ENCODE data around the gene MATR3. TPM values are rescaled to one million over a fixed set of nuclear protein-coding genes. Genes with fewer than 3 reads are reported as not detected.

MATR3 gene
- total and polyA plus RNA-seq, 2 of the 4 experiments (the other 2 are of a cell fraction), result 81.4 to 367 TPM

DNA sequence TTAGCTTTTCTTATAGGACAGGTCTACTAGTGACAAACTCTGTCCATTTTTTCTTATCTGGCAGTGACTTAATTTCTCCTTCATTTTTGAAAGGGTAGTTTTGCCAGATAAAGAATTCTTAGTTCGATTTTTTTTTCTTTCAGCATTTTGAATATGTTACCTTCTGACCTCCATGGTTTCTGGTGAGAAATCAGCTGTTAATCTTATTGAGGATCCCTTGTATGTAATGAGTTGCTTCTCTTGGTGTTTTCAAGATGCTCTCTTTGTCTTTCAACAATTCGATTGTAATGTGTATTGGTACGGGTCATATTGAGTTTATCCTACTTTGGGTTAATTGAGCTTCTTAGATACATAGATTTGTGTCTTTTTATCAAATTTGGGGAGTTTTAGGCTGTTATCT is 60.6 kb downstream of the MATR3 start:
- Histone ChIP-seq H3K79me1 (ENCODE audit: low read depth in 1 of 2, low read length in 2 of 2) (peaks cover 0 to 59% of the 10 kb centered on the region in 2 experiments; a peak in 2 of 4 replicates), H2BK15ac (ENCODE audit: low read depth, low read length) (no peak overlapping the region), H3K9me3 (ENCODE audit: control insufficient read depth, insufficient read depth, low read length) (no peaks in the 10 kb centered on the region), H2AFZ (replicated peaks; ENCODE audit: low read length, poor library complexity) (no peak overlapping the region), H3K18ac (ENCODE audit: low read depth, low read length) (no peak overlapping the region), H3K27me3 (ENCODE audit: control insufficient read depth, insufficient read depth, low read length) (no peaks in the 10 kb centered on the region), H3K9ac (ENCODE audit: low read depth, low read length) (no peak overlapping the region), H3K14ac (replicated peaks; ENCODE audit: low read depth, low read length) (no peak overlapping the region), H2BK5ac (ENCODE audit: low read depth, low read length, poor library complexity, severe bottlenecking) (no peak overlapping the region), H4K5ac (ENCODE audit: low read depth, low read length) (no peak overlapping the region), H2BK120ac (ENCODE audit: low read depth, low read length) (no peak overlapping the region), H4K8ac (ENCODE audit: low read depth in 2 of 2, low read length in 2 of 2) (no peak overlapping the region), H3K27ac (ENCODE audit: insufficient read depth, low read length) (no peak overlapping the region), H4K91ac (ENCODE audit: insufficient read depth, low read depth, low read length) (no peak overlapping the region), H2AK9ac (replicated peaks; ENCODE audit: low read depth, low read length, poor library complexity) (no peak overlapping the region), H3K4me3 (ENCODE audit: insufficient read depth, low read depth, low read length) (no peak overlapping the region), H3K4me2 (ENCODE audit: low read depth, low read length) (no peak overlapping the region), H3K9me1 (ENCODE audit: insufficient read depth, low read length) (0 out of 2 replicates have a peak, but pooled peaks cover 2% of the 10 kb centered on the region), H3K23ac (ENCODE audit: low read depth, low read length) (no peak overlapping the region), H3K36me3 (ENCODE audit: control insufficient read depth, insufficient read depth, low read length) (peaks cover 2% of the 10 kb centered on the region), H3K4me1 (ENCODE audit: control insufficient read depth, insufficient read depth, low read length) (peaks cover 4% of the 10 kb centered on the region; the same call in 1 of the 2 replicates), H2BK20ac (ENCODE audit: low read depth, low read length) (no peak overlapping the region), H3K4ac (ENCODE audit: low read depth, low read length) (no peak overlapping the region), H2AK5ac (ENCODE audit: low read depth, low read length) (no peak overlapping the region), H3K56ac (ENCODE audit: extremely low read depth, insufficient read depth, low read length) (no peak overlapping the region), H4K20me1 (ENCODE audit: insufficient read depth, low read length) (peaks cover 90% of the 10 kb centered on the region)
- no TSS peak for BruUV-seq (replicated peaks)
- intact Hi-C loops (cut with micrococcal nuclease) (no loop called here), in situ Hi-C loops (cut with MboI; ENCODE audit: low sequenced_read_pairs) (no loop called here), dilution Hi-C loops (cut with HindIII; ENCODE audit: low sequenced_read_pairs, unreplicated experiment) (no loop called here)
- ATAC-seq (ENCODE audit: low read depth) (no peak), DNase-seq (no peak)
- TF ChIP-seq, protein P1, sequence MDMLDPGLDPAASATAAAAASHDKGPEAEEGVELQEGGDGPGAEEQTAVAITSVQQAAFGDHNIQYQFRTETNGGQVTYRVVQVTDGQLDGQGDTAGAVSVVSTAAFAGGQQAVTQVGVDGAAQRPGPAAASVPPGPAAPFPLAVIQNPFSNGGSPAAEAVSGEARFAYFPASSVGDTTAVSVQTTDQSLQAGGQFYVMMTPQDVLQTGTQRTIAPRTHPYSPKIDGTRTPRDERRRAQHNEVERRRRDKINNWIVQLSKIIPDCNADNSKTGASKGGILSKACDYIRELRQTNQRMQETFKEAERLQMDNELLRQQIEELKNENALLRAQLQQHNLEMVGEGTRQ (IDR thresholded peaks at IDR 0.05; ENCODE audit: low read depth, low read length), result no peak
- TF ChIP-seq, protein P2, sequence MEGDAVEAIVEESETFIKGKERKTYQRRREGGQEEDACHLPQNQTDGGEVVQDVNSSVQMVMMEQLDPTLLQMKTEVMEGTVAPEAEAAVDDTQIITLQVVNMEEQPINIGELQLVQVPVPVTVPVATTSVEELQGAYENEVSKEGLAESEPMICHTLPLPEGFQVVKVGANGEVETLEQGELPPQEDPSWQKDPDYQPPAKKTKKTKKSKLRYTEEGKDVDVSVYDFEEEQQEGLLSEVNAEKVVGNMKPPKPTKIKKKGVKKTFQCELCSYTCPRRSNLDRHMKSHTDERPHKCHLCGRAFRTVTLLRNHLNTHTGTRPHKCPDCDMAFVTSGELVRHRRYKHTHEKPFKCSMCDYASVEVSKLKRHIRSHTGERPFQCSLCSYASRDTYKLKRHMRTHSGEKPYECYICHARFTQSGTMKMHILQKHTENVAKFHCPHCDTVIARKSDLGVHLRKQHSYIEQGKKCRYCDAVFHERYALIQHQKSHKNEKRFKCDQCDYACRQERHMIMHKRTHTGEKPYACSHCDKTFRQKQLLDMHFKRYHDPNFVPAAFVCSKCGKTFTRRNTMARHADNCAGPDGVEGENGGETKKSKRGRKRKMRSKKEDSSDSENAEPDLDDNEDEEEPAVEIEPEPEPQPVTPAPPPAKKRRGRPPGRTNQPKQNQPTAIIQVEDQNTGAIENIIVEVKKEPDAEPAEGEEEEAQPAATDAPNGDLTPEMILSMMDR (conservative IDR thresholded peaks at IDR 0.05; ENCODE audit: low read depth, low read length), result no peak
- TF ChIP-seq RCOR1 (IDR thresholded peaks at IDR 0.05; ENCODE audit: insufficient replicate concordance, low read length), result no peak
- no peak for TF ChIP-seq MAFK (IDR thresholded peaks at IDR 0.05; ENCODE audit: low read depth, low read length)
- TF ChIP-seq SMC3 (IDR thresholded peaks at IDR 0.05; ENCODE audit: low read depth, low read length), result no peak
- no peak for TF ChIP-seq BHLHE40 (IDR thresholded peaks at IDR 0.05; ENCODE audit: low read depth, low read length)
- TF ChIP-seq, protein P3, sequence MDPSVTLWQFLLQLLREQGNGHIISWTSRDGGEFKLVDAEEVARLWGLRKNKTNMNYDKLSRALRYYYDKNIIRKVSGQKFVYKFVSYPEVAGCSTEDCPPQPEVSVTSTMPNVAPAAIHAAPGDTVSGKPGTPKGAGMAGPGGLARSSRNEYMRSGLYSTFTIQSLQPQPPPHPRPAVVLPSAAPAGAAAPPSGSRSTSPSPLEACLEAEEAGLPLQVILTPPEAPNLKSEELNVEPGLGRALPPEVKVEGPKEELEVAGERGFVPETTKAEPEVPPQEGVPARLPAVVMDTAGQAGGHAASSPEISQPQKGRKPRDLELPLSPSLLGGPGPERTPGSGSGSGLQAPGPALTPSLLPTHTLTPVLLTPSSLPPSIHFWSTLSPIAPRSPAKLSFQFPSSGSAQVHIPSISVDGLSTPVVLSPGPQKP (IDR thresholded peaks at IDR 0.05; ENCODE audit: borderline replicate concordance, low read depth, low read length), result no peak
- TF ChIP-seq FOS (IDR thresholded peaks at IDR 0.05; ENCODE audit: low read depth, low read length), result no peak
- TF ChIP-seq POLR2A (IDR thresholded peaks at IDR 0.05; ENCODE audit: low read depth, low read length), result no peak
- no peak for TF ChIP-seq RFX5 (IDR thresholded peaks at IDR 0.05; ENCODE audit: low read depth, low read length)
- no peak for TF ChIP-seq RAD21 (IDR thresholded peaks at IDR 0.05; ENCODE audit: low read length)
- no peak for TF ChIP-seq CHD1 (IDR thresholded peaks at IDR 0.05; ENCODE audit: low read depth, low read length)
- no peak for TF ChIP-seq MAZ (IDR thresholded peaks at IDR 0.05; ENCODE audit: borderline replicate concordance, low read depth, low read length)
- no peak for TF ChIP-seq NFE2L2 (IDR thresholded peaks at IDR 0.05; ENCODE audit: low read depth, low read length)
- TF ChIP-seq MXI1 (IDR thresholded peaks at IDR 0.05; ENCODE audit: borderline replicate concordance, low read depth, low read length), result no peak
- no peak for TF ChIP-seq CEBPB (IDR thresholded peaks at IDR 0.05; ENCODE audit: low read depth, low read length)
- WGBS, 2 experiments (ENCODE audit: extremely low coverage in 2 of 2, insufficient read length in 1 of 2), result no CpG with 5 or more reads among the region's 3 CpGs
- CTCF ChIA-PET, result interaction anchor here (1.2 kb wide), 1 partner anchor 12 kb away, joined by 3 read pairs; the partner anchor contains the start of gene PAIP2
- POLR2A ChIA-PET (ENCODE audit: unreplicated experiment), result no interaction called here

Measured in IMR-90 (cell line).